Endothelial cell of umbilical vein (primary cell): ENCODE data around the gene SPPL3. TPM values are rescaled to one million over a fixed set of nuclear protein-coding genes. Genes with fewer than 3 reads are reported as not detected.

Experiments
- BruUV-seq: library from RNA; stranded (reverse); fragments of 400-500 nt; replicated peaks from 2 replicates; lab custom pipeline; 2021; lab: Mats Ljungman, UMichigan
- CTCF ChIA-PET: fragments of 300-600, 350-600 bp; sonication (Branson Sonifier 250); formaldehyde crosslinking; loops from one replicate; lab custom pipeline; 2021; ENCODE audit warnings: antibody characterized with exemption, inconsistent platforms; lab: Charles Lee
- POLR2A ChIA-PET: fragments of 300-600, 350-600 bp; sonication (Branson Sonifier 250); formaldehyde crosslinking; loops from one replicate; lab custom pipeline; 2021; ENCODE audit warnings: antibody characterized with exemption, inconsistent platforms; lab: Charles Lee
- DNase-seq: peaks from one replicate; pipeline ENCODE4 v3.0.0-alpha.2; 2011; ENCODE audit warnings: low read depth, low spot score
- FAIRE-seq: peaks from 2 replicates; lab custom pipeline; 2011; peaks lifted over from hg19 to GRCh38; lab: Jason Lieb, UNC
- H2AFZ ChIP-seq: 2 replicates; pipeline ENCODE4 v1.6.0; 2012; ENCODE audit warnings: low read depth, low read length, control low read depth, inconsistent platforms
- H3K27ac ChIP-seq: 2 replicates; pipeline ENCODE4 v1.5.1; 2011; ENCODE audit warnings: low read depth, mild to moderate bottlenecking, control low read depth, low read length, moderate library complexity; ENCODE audit not compliant: insufficient read depth
- H3K27me3 ChIP-seq, 2 experiments: 2 replicates each; pipeline versions ENCODE4 v1.6.0 to v1.6.1; 2011; ENCODE audit warnings: low read length in 2 of 2, mixed read lengths in 1 of 2; ENCODE audit not compliant: control insufficient read depth in 2 of 2, insufficient read depth in 2 of 2
- H3K36me3 ChIP-seq, 2 experiments: 2 replicates in 1 of 2; 3 replicates in 1 of 2; pipeline ENCODE4 v1.5.1; 2011; ENCODE audit warnings: low read length in 2 of 2, mild to moderate bottlenecking in 1 of 2, moderate library complexity in 1 of 2; ENCODE audit not compliant: control insufficient read depth in 2 of 2, insufficient read depth in 2 of 2; ENCODE audit errors: extremely low read depth in 1 of 2
- H3K4me1 ChIP-seq: 3 replicates; pipeline ENCODE4 v1.5.1; 2011; ENCODE audit warnings: mild to moderate bottlenecking, low read length; ENCODE audit not compliant: control insufficient read depth, insufficient read depth; ENCODE audit errors: extremely low read depth
- H3K4me2 ChIP-seq: 2 replicates; pipeline ENCODE4 v1.6.1; 2011; ENCODE audit warnings: low read length, control low read depth, mixed read lengths; ENCODE audit not compliant: insufficient read depth
- H3K4me3 ChIP-seq, 3 experiments: fragments of 200-600 bp in 1 of 3; sonication (generic), shearing (Covaris generic) in 1 of 3; replicated peaks in 1 of 3; 2 replicates each; pipeline ENCODE4 v1.5.1; 2011 to 2016; ENCODE audit warnings: control low read depth in 3 of 3, low read length in 3 of 3, mild to moderate bottlenecking in 2 of 3, inconsistent platforms in 1 of 3, low read depth in 1 of 3, moderate library complexity in 1 of 3; ENCODE audit not compliant: insufficient read depth in 1 of 3
- H3K79me2 ChIP-seq: 2 replicates; pipeline ENCODE4 v1.6.0; 2012; ENCODE audit warnings: low read length, inconsistent platforms; ENCODE audit not compliant: control insufficient read depth, insufficient read depth
- H3K9ac ChIP-seq: replicated peaks from 2 replicates; pipeline ENCODE3; 2011; ENCODE audit warnings: low read length, control low read depth; ENCODE audit not compliant: insufficient read depth; ENCODE audit errors: extremely low read depth
- H3K9me1 ChIP-seq: replicated peaks from 3 replicates; pipeline ENCODE4 v1.6.0; 2011; ENCODE audit warnings: mild to moderate bottlenecking, low read length; ENCODE audit not compliant: control insufficient read depth, insufficient read depth; ENCODE audit errors: extremely low read depth
- H3K9me3 ChIP-seq: replicated peaks from 2 replicates; pipeline ENCODE4 v1.5.1; 2012; ENCODE audit warnings: low read length, inconsistent platforms; ENCODE audit not compliant: control insufficient read depth, insufficient read depth
- H4K20me1 ChIP-seq: replicated peaks from 2 replicates; pipeline ENCODE3; 2011; ENCODE audit warnings: mild to moderate bottlenecking, low read length; ENCODE audit not compliant: control insufficient read depth, insufficient read depth; ENCODE audit errors: extremely low read depth
- EZH2 ChIP-seq: IDR thresholded peaks from 2 replicates; pipeline ENCODE4 v1.6.1; 2012; ENCODE audit warnings: borderline replicate concordance, low read depth, mild to moderate bottlenecking, moderate library complexity, low read length, inconsistent platforms; ENCODE audit not compliant: severe bottlenecking
- FOS ChIP-seq: IDR thresholded peaks from 2 replicates; pipeline ENCODE4 v1.6.1; 2011; ENCODE audit warnings: mild to moderate bottlenecking, low read length, moderate library complexity, borderline replicate concordance; ENCODE audit not compliant: insufficient read depth
- GATA2 ChIP-seq: IDR thresholded peaks from 2 replicates; pipeline ENCODE4 v1.7.0; 2011; ENCODE audit warnings: low read depth, mild to moderate bottlenecking, moderate library complexity, mixed read lengths, low read length; ENCODE audit not compliant: insufficient read length, insufficient read depth
- JUN ChIP-seq: IDR thresholded peaks from 2 replicates; pipeline ENCODE4 v1.6.1; 2011; ENCODE audit warnings: borderline replicate concordance, low read depth; ENCODE audit not compliant: insufficient read length, insufficient read depth
- MYC ChIP-seq: IDR thresholded peaks from one replicate; pipeline ENCODE4 v1.6.1; 2011; ENCODE audit warnings: mild to moderate bottlenecking, low read depth, low read length
- POLR2A ChIP-seq: IDR thresholded peaks from 2 replicates; pipeline ENCODE4 v1.6.1; 2012; ENCODE audit warnings: low read depth, mild to moderate bottlenecking, control low read depth, low read length
- POLR2AphosphoS5 ChIP-seq: IDR thresholded peaks from 2 replicates; pipeline ENCODE4 v1.6.1; 2012; ENCODE audit warnings: low read depth, mild to moderate bottlenecking, control low read depth, low read length, moderate library complexity; ENCODE audit not compliant: insufficient read depth
- dilution Hi-C: fragments of 300-500 bp; cut with MboI; formaldehyde crosslinking; loops from one replicate; pipeline ENCODE4 v1.15.0; 2019; ENCODE audit warnings: low sequenced_read_pairs; ENCODE audit not compliant: extremely low pct_ligation_motif_present
- intact Hi-C: fragments of 100-400 bp; cut with micrococcal nuclease; formaldehyde crosslinking; loops from one replicate; pipeline ENCODE4 v1.10.0; 2022
- polyA plus RNA-seq, 4 experiments: library from polyadenylated mRNA; depleted of rRNA in 3 of 4; stranded (reverse) in 3 of 4; unstranded in 1 of 4; fragments of >200 nt; gene quantifications; 2 replicates each; pipeline versions ENCODE4 v1.2.1 to v1.2.3, GENCODE V29; 2011 to 2012; ENCODE audit warnings: missing spikeins in 1 of 4
- total RNA-seq: library from RNA; stranded (reverse); gene quantifications from 2 replicates; pipeline ENCODE4 v1.2.3, GENCODE V29; 2021
- TF ChIP-seq, protein P1 (sequence below), 2 donors: IDR thresholded peaks; 1 replicate in 1 of 2; 2 replicates in 1 of 2; pipeline ENCODE4 v1.5.1; 2011; ENCODE audit warnings: low read length in 2 of 2, mild to moderate bottlenecking in 2 of 2, moderate library complexity in 2 of 2, control low read depth in 1 of 2, inconsistent platforms in 1 of 2, low read depth in 1 of 2; ENCODE audit not compliant: insufficient read depth in 1 of 2; ENCODE audit errors: extremely low read depth in 1 of 2
- TF ChIP-seq, protein P2 (sequence below): IDR thresholded peaks from 2 replicates; pipeline ENCODE4 v1.6.1; 2011; ENCODE audit not compliant: insufficient read depth, insufficient read length

The SPPL3 gene
- total and polyA plus RNA-seq, 2 donors (not counting 3 experiments of a cell fraction or from before 2014, with no cell fraction given), result 30.6 to 53.0 TPM

DNA sequence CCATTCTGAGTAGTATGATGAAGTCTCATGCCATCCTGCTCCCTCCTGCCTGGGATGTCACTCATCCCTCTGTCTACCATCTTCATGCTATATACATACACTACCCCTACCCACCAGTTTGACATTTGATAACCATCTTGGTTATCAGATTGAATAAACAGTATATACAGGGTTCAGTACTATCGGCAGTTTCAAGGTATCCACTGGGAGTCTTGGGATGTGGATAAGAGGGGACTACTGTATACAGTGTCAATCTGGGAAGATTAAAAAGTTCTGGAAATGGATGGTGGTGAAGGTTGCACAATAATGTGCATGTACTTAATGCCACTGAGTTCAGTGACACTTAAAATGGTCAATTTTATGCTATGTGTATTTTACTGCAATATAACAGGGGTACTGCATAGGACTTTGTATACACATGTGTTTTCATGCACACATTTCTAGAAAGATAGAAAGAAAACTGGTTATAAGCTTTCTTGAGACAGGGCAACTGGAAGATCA is 22.1 kb downstream of the SPPL3 start:
- Histone ChIP-seq H3K27ac (no peak overlapping the region), H2AFZ (no peak overlapping the region), H4K20me1 (peaks cover 12% of the 10 kb centered on the region), H3K4me2 (no peak overlapping the region), H3K9me3 (no peaks in the 10 kb centered on the region), H3K9ac (no peak overlapping the region), H3K27me3 (no peaks in the 10 kb centered on the region), H3K4me1 (no peaks in the 10 kb centered on the region), H3K36me3 (no peaks in the 10 kb centered on the region), H3K79me2 (peaks cover 47% of the 10 kb centered on the region), H3K9me1 (no peaks in the 10 kb centered on the region), H3K4me3 (no peak overlapping the region)
- CTCF ChIA-PET, result no interaction called here
- dilution Hi-C loops (no loop called here), intact Hi-C loops (no loop called here)
- no peak for DNase-seq
- TF ChIP-seq, protein P1, sequence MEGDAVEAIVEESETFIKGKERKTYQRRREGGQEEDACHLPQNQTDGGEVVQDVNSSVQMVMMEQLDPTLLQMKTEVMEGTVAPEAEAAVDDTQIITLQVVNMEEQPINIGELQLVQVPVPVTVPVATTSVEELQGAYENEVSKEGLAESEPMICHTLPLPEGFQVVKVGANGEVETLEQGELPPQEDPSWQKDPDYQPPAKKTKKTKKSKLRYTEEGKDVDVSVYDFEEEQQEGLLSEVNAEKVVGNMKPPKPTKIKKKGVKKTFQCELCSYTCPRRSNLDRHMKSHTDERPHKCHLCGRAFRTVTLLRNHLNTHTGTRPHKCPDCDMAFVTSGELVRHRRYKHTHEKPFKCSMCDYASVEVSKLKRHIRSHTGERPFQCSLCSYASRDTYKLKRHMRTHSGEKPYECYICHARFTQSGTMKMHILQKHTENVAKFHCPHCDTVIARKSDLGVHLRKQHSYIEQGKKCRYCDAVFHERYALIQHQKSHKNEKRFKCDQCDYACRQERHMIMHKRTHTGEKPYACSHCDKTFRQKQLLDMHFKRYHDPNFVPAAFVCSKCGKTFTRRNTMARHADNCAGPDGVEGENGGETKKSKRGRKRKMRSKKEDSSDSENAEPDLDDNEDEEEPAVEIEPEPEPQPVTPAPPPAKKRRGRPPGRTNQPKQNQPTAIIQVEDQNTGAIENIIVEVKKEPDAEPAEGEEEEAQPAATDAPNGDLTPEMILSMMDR (IDR thresholded peaks at IDR 0.05; ENCODE audit: extremely low read depth in 1 of 2, insufficient read depth in 1 of 2, low read depth in 1 of 2, low read length in 2 of 2), result no peak
- TF ChIP-seq POLR2AphosphoS5, result no peak
- no TSS peak for BruUV-seq
- POLR2A ChIA-PET, result no interaction called here
- no peak for FAIRE-seq

DNA sequence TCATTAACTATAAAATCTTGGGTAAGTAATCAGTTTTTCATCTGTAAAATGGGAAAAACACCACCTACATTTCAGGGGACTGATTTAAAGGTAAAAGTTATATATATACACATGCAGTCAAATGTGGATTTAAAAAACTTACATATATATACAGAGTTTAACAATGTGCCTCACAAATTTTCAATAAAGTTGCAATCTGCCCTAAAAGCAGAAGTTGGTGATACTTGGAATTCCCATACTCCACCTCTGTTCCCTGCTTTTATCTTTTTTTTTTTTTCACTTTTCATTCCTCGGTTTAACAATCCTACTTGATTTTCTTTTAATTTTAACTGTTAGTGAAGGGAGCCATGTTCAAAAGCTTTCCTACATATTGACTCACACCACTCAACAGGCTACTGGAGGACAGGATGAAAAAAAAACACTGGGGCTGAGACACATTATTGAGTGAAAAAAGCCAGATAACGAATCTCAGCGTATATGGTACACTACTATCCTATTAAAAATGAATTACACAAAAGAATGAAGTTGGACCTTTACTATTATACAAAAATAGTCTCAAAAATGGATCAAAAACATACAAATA is 24.3 kb downstream of the SPPL3 start:
- dilution Hi-C loops (no loop called here), intact Hi-C loops (no loop called here)
- H3K9ac ChIP-seq, result no peak overlapping the region
- H3K27me3 ChIP-seq, result no peaks in the 10 kb centered on the region
- ChIA-PET CTCF (interaction anchor here (1.0 kb wide), 1 partner anchor 11 kb away, joined by 3 read pairs; no protein-coding TSS in a partner anchor), POLR2A (interaction anchor here (0.7 kb wide), 1 partner anchor 47 kb away, joined by 4 read pairs; no protein-coding TSS in a partner anchor)
- no TSS peak for BruUV-seq
- no peak for FAIRE-seq
- H4K20me1 ChIP-seq, result peaks cover 12% of the 10 kb centered on the region
- no peaks in the 10 kb centered on the region for H3K9me3 ChIP-seq
- TF ChIP-seq POLR2AphosphoS5 (no peak), EZH2 (no peak), FOS (no peak), GATA2 (no peak), MYC (no peak), POLR2A (no peak), JUN (no peak)
- TF ChIP-seq, protein P1 (IDR thresholded peaks at IDR 0.05; ENCODE audit: extremely low read depth in 1 of 2, insufficient read depth in 1 of 2, low read depth in 1 of 2, low read length in 2 of 2), result no peak
- TF ChIP-seq, protein P2, sequence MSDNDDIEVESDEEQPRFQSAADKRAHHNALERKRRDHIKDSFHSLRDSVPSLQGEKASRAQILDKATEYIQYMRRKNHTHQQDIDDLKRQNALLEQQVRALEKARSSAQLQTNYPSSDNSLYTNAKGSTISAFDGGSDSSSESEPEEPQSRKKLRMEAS, result no peak
- no peak overlapping the region for H3K4me2 ChIP-seq
- no peak overlapping the region for H2AFZ ChIP-seq
- H3K4me1 ChIP-seq, result no peaks in the 10 kb centered on the region
- no peaks in the 10 kb centered on the region for H3K9me1 ChIP-seq
- no peak overlapping the region for H3K4me3 ChIP-seq
- H3K36me3 ChIP-seq, result no peaks in the 10 kb centered on the region
- H3K27ac ChIP-seq, result no peak overlapping the region
- DNase-seq, result no peak
- H3K79me2 ChIP-seq, result peaks cover 35% of the 10 kb centered on the region
